H1 (cell line): ENCODE measurements around the gene SLC39A7. TPM values are rescaled to one million over a fixed set of nuclear protein-coding genes. Genes with fewer than 3 reads are reported as not detected.

Experiments
- CTCF ChIA-PET: fragments of 300-600 bp; sonication (Branson Sonifier 250); formaldehyde crosslinking; loops from one replicate; lab custom pipeline; 2021; ENCODE audit not compliant: partially characterized antibody; lab: Charles Lee
- POLR2A ChIA-PET: fragments of 300-600 bp; sonication (Branson Sonifier 250); formaldehyde crosslinking; loops from one replicate; lab custom pipeline; 2021; ENCODE audit warnings: inconsistent platforms; ENCODE audit not compliant: partially characterized antibody; lab: Charles Lee
- DNase-seq, 2 experiments: peaks; one replicate each; pipeline versions ENCODE4 v3.0.0 to v3.0.0-alpha.2; 2010 to 2022; ENCODE audit warnings: low spot score in 2 of 2, low read depth in 1 of 2, mixed read lengths in 1 of 2
- FAIRE-seq: peaks from 2 replicates; lab custom pipeline; 2011; peaks lifted over from hg19 to GRCh38; lab: Jason Lieb, UNC
- H2AFZ ChIP-seq: 2 replicates; pipeline ENCODE4 v1.8.1; 2012; ENCODE audit warnings: low read length, inconsistent platforms
- H2AK5ac ChIP-seq: 2 replicates; pipeline ENCODE4 v1.6.1; 2013; ENCODE audit warnings: low read depth, low read length
- H2BK120ac ChIP-seq: replicated peaks from 2 replicates; pipeline ENCODE3; 2013; ENCODE audit warnings: low read depth, low read length, inconsistent platforms
- H2BK12ac ChIP-seq: 2 replicates; pipeline ENCODE4 v1.6.1; 2013; ENCODE audit warnings: low read depth, low read length
- H2BK15ac ChIP-seq: 2 replicates; pipeline ENCODE4 v1.6.1; 2013; ENCODE audit warnings: low read length
- H2BK20ac ChIP-seq: 2 replicates; pipeline ENCODE4 v1.6.1; 2013; ENCODE audit warnings: low read length
- H2BK5ac ChIP-seq: 2 replicates; pipeline ENCODE4 v1.6.1; 2013; ENCODE audit warnings: low read depth, low read length
- H3K14ac ChIP-seq: 2 replicates; pipeline ENCODE4 v1.6.1; 2013; ENCODE audit warnings: inconsistent platforms; ENCODE audit not compliant: insufficient read length
- H3K18ac ChIP-seq: 2 replicates; pipeline ENCODE4 v1.6.1; 2013; ENCODE audit warnings: low read length; ENCODE audit errors: extremely low read depth
- H3K23ac ChIP-seq: 2 replicates; pipeline ENCODE4 v1.6.1; 2013; ENCODE audit warnings: inconsistent platforms; ENCODE audit not compliant: insufficient read length
- H3K23me2 ChIP-seq: 2 replicates; pipeline ENCODE4 v1.6.1; 2013; ENCODE audit warnings: low read depth, low read length
- H3K27ac ChIP-seq: 2 replicates; pipeline ENCODE4 v1.6.1; 2011; ENCODE audit warnings: low read depth, low read length, inconsistent platforms
- H3K27me3 ChIP-seq, 4 experiments: replicated peaks in 1 of 4; 1 replicate in 1 of 4; 2 replicates in 3 of 4; pipeline versions ENCODE4 v1.6.1 to v1.8.1; 2011 to 2013; ENCODE audit warnings: low read length in 3 of 4, mild to moderate bottlenecking in 3 of 4, inconsistent platforms in 2 of 4, mixed read lengths in 2 of 4, moderate library complexity in 1 of 4; ENCODE audit not compliant: control insufficient read depth in 3 of 4, insufficient read depth in 3 of 4; ENCODE audit errors: extremely low read depth in 1 of 4
- H3K36me3 ChIP-seq, 4 experiments: 2 replicates each; pipeline versions ENCODE4 v1.6.1 to v1.8.1; 2011 to 2013; ENCODE audit warnings: mild to moderate bottlenecking in 4 of 4, low read length in 3 of 4, moderate library complexity in 2 of 4, control low read depth in 1 of 4, inconsistent platforms in 1 of 4; ENCODE audit not compliant: insufficient read depth in 4 of 4, control insufficient read depth in 2 of 4
- H3K4ac ChIP-seq: replicated peaks from 2 replicates; pipeline ENCODE3; 2013; ENCODE audit warnings: low read length, low read depth, mixed read lengths, inconsistent platforms; ENCODE audit not compliant: insufficient read length
- H3K4me1 ChIP-seq, 4 experiments: replicated peaks in 1 of 4; 1 replicate in 1 of 4; 2 replicates in 3 of 4; pipeline versions ENCODE4 v1.6.1 to v1.8.1; 2011 to 2013; ENCODE audit warnings: low read length in 3 of 4, inconsistent platforms in 2 of 4, mixed read lengths in 1 of 4; ENCODE audit not compliant: insufficient read depth in 4 of 4, control insufficient read depth in 3 of 4
- H3K4me2 ChIP-seq, 2 experiments: 2 replicates each; pipeline versions ENCODE4 v1.6.1 to v1.8.1; 2011 to 2013; ENCODE audit warnings: low read depth in 2 of 2, low read length in 2 of 2, control low read depth in 1 of 2, inconsistent platforms in 1 of 2, mild to moderate bottlenecking in 1 of 2; ENCODE audit not compliant: insufficient read depth in 1 of 2
- H3K4me3 ChIP-seq, 4 experiments: fragments of 200-600, 300-600 bp in 1 of 4; sonication (generic), shearing (Covaris generic), sonication (Bioruptor Twin) in 1 of 4; 2 replicates each; pipeline versions ENCODE4 v1.5.1 to v1.8.1; 2011 to 2016; ENCODE audit warnings: low read length in 4 of 4, low read depth in 3 of 4, control low read depth in 2 of 4, inconsistent platforms in 2 of 4, mild to moderate bottlenecking in 2 of 4, mixed read lengths in 1 of 4, moderate library complexity in 1 of 4; ENCODE audit not compliant: insufficient read depth in 2 of 4; ENCODE audit errors: extremely low read depth in 1 of 4
- H3K56ac ChIP-seq: replicated peaks from 2 replicates; pipeline ENCODE3; 2013; ENCODE audit warnings: low read depth, mild to moderate bottlenecking, mixed read lengths, low read length, inconsistent platforms; ENCODE audit not compliant: insufficient read length
- H3K79me1 ChIP-seq: 2 replicates; pipeline ENCODE4 v1.6.1; 2013; ENCODE audit warnings: low read depth, low read length, control low read depth
- H3K79me2 ChIP-seq, 2 experiments: 2 replicates each; pipeline versions ENCODE4 v1.6.1 to v1.8.1; 2012 to 2013; ENCODE audit warnings: low read length in 2 of 2, mild to moderate bottlenecking in 2 of 2, inconsistent platforms in 1 of 2; ENCODE audit not compliant: insufficient read depth in 2 of 2, control insufficient read depth in 1 of 2
- H3K9ac ChIP-seq, 4 experiments: replicated peaks in 1 of 4; 1 replicate in 1 of 4; 2 replicates in 3 of 4; pipeline versions ENCODE4 v1.6.1 to v1.8.1; 2011 to 2013; ENCODE audit warnings: low read depth in 3 of 4, low read length in 3 of 4, control low read depth in 2 of 4, mild to moderate bottlenecking in 2 of 4, moderate library complexity in 2 of 4, inconsistent platforms in 1 of 4; ENCODE audit errors: extremely low read depth in 1 of 4
- H3K9me3 ChIP-seq, 2 experiments: 2 replicates each; pipeline versions ENCODE4 v1.6.1 to v1.8.1; 2012 to 2013; ENCODE audit warnings: mild to moderate bottlenecking in 2 of 2, moderate library complexity in 2 of 2, control low read depth in 1 of 2, inconsistent platforms in 1 of 2, low read depth in 1 of 2, low read length in 1 of 2, mixed read lengths in 1 of 2; ENCODE audit not compliant: insufficient read depth in 2 of 2
- H4K20me1 ChIP-seq, 2 experiments: replicated peaks in 1 of 2; 2 replicates each; pipeline versions ENCODE3 to v1.8.1; 2011 to 2013; ENCODE audit warnings: inconsistent platforms in 2 of 2, low read length in 2 of 2, mild to moderate bottlenecking in 1 of 2; ENCODE audit not compliant: insufficient read depth in 2 of 2, control insufficient read depth in 1 of 2
- H4K5ac ChIP-seq: 2 replicates; pipeline ENCODE4 v1.6.1; 2013; ENCODE audit warnings: low read length, low read depth, mixed read lengths, inconsistent platforms; ENCODE audit not compliant: insufficient read length
- H4K8ac ChIP-seq: 2 replicates; pipeline ENCODE4 v1.8.0; 2013; ENCODE audit warnings: mild to moderate bottlenecking, moderate library complexity, low read length, inconsistent platforms; ENCODE audit not compliant: insufficient read depth; ENCODE audit errors: extremely low read depth
- H4K91ac ChIP-seq: replicated peaks from 2 replicates; pipeline ENCODE3; 2013; ENCODE audit warnings: low read length, mixed read lengths, inconsistent platforms; ENCODE audit not compliant: insufficient read length
- JUND ChIP-seq: IDR thresholded peaks from 2 replicates; pipeline ENCODE4 v1.6.1; 2011; ENCODE audit warnings: mild to moderate bottlenecking, improper control_type of control experiment, low read length
- RAD21 ChIP-seq, 2 experiments: IDR thresholded peaks in 1 of 2; conservative IDR thresholded peaks in 1 of 2; 2 replicates each; pipeline ENCODE4 v1.6.1; 2011; ENCODE audit warnings: low read depth in 2 of 2, low read length in 2 of 2, improper control_type of control experiment in 1 of 2, inconsistent platforms in 1 of 2, mild to moderate bottlenecking in 1 of 2, moderate library complexity in 1 of 2
- SIN3A ChIP-seq, 2 experiments: IDR thresholded peaks in 1 of 2; conservative IDR thresholded peaks in 1 of 2; 2 replicates each; pipeline ENCODE4 v1.6.1; 2011 to 2012; ENCODE audit warnings: low read length in 2 of 2, improper control_type of control experiment in 1 of 2, low read depth in 1 of 2, mild to moderate bottlenecking in 1 of 2
- ZNF274 ChIP-seq: IDR thresholded peaks from 2 replicates; pipeline ENCODE4 v1.7.0; 2012; ENCODE audit warnings: low read length, borderline replicate concordance; ENCODE audit errors: extremely low read depth
- WGBS, 2 experiments: shearing (Covaris generic) in 1 of 2; methylation state at CpG; one replicate each; pipeline versions ENCODE4 v1.1.6 to v1.1.7; 2013 to 2015; ENCODE audit warnings: low lambda C conversion rate in 2 of 2, mixed read lengths in 2 of 2, inconsistent platforms in 1 of 2, low coverage in 1 of 2, missing lambda C conversion rate in 1 of 2; ENCODE audit not compliant: insufficient replicate concordance in 2 of 2, insufficient coverage in 1 of 2, insufficient read length in 1 of 2; ENCODE audit errors: extremely low coverage in 1 of 2, missing lambda C conversion rate in 1 of 2; 5-methylcytosine and 5-hydroxymethylcytosine counted together
- polyA plus RNA-seq, 7 experiments: library from polyadenylated mRNA; depleted of rRNA in 3 of 7; stranded (reverse) in 5 of 7; unstranded in 2 of 7; fragments of >200 nt in 5 of 7; fragments of 200-250 nt in 2 of 7; gene quantifications; 1 replicate in 5 of 7; 2 replicates in 1 of 7; 4 replicates in 1 of 7; pipeline versions ENCODE4 v1.2.1 to v1.2.3, GENCODE V29; 2011 to 2013; ENCODE audit warnings: missing spikeins in 2 of 7, mixed read lengths in 2 of 7
- total RNA-seq: library from RNA; stranded (reverse); fragmentation: NEBNext Ultra II Directional; extraction: Animal tissue kit (Norgen Biotek cat#: 25700); gene quantifications from 2 replicates; pipeline ENCODE4 v1.2.1, GENCODE V29; 2021
- TF ChIP-seq, protein P1 (sequence below), 3 experiments: IDR thresholded peaks; 1 replicate in 2 of 3; 2 replicates in 1 of 3; pipeline versions ENCODE4 v1.5.1 to v1.6.1; 2011; ENCODE audit warnings: low read length in 3 of 3, mild to moderate bottlenecking in 3 of 3, inconsistent platforms in 2 of 3, low read depth in 1 of 3, moderate library complexity in 1 of 3; ENCODE audit not compliant: insufficient read depth in 1 of 3; ENCODE audit errors: control extremely low read depth in 1 of 3

Gene SLC39A7
- total and polyA plus RNA-seq, 2 of the 8 experiments (the other 6 are each of a cell fraction or from before 2014, with no cell fraction given): 63.3 to 123 TPM

DNA sequence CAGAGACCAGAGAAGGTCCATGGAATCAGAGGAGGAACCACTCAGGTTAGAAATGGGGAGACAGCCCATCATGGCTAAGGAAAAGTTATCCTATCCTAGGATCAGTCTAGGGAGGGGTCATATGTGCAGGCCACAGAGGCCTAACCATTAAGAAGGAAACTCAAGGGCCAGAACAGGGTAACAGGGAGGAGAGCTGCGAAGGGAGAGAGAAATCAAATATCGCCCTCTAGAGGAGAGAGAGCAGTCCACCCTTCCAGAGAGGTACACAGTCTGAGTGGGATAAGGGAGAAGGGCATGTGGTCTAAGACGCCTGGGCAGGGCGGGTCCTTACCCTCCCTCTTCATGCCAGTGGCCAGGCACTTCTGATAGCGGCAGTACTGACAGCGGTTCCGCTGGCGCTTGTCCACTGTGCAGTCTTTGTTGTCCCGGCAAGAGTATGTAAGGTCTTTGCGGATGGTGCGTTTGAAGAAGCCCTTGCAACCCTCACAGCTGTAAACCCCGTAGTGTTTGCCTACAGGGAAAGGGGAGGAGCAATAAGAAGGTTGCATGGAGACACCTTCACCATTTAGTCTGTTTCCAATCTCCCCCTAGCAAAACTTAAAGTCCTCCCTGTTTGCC is 3.1 kb upstream of the SLC39A7 start:
- Histone ChIP-seq H3K9ac (no peak overlapping the region), H4K20me1 (peaks cover 0 to 13% of the 10 kb centered on the region in 2 experiments), H3K18ac (no peak overlapping the region), H2AK5ac (no peak overlapping the region), H2BK120ac (no peak overlapping the region), H3K4me3 (no peak overlapping the region), H2BK15ac (no peak overlapping the region), H3K4ac (no peak overlapping the region), H3K4me1 (peaks cover 5 to 18% (median 9%) of the 10 kb centered on the region in 4 experiments), H4K5ac (no peak overlapping the region), H3K4me2 (peak overlapping the region in 1 of 2 experiments; percentile 12; a peak in 2 of 4 replicates), H3K79me2 (peaks cover 3 to 20% of the 10 kb centered on the region in 2 experiments; a peak in 3 of 4 replicates), H3K23me2 (peaks cover 16% of the 10 kb centered on the region), H2BK5ac (no peak overlapping the region), H3K79me1 (peaks cover 10% of the 10 kb centered on the region; the same call in 1 of the 2 replicates), H3K27ac (no peak overlapping the region), H3K27me3 (peaks cover 0 to 4% (median 0%) of the 10 kb centered on the region in 4 experiments; a peak in 3 of 7 replicates), H3K56ac (no peak overlapping the region), H4K8ac (no peak overlapping the region), H2BK20ac (no peak overlapping the region), H2AFZ (no peak overlapping the region), H3K36me3 (peaks cover 4 to 18% (median 14%) of the 10 kb centered on the region in 4 experiments), H2BK12ac (no peak overlapping the region), H3K14ac (no peak overlapping the region), H4K91ac (no peak overlapping the region), H3K23ac (no peak overlapping the region), H3K9me3 (no peaks in the 10 kb centered on the region)
- DNase-seq (peak in 1 of 2 experiments; percentile 70), FAIRE-seq (no peak)
- CTCF ChIA-PET: interaction anchor here (0.6 to 3.5 kb wide), 37 partner anchors 8 to 287 kb away, joined by 3 to 30 read pairs (median 5); partner anchors contain the start of gene RING1
- POLR2A ChIA-PET: interaction anchor here (0.7 to 2.6 kb wide), 12 partner anchors 8 to 226 kb away, joined by 3 to 10 read pairs (median 4); partner anchors contain the start of genes B3GALT4, RING1, RPS18 and VPS52
- 41% methylated on average over 12 of the region's 12 CpGs; no CpG with 5 or more reads in 1 of the 2 experiments for whole genome bisulfite sequencing, 2 experiments
- TF ChIP-seq SIN3A (conservative IDR thresholded peaks at IDR 0.05 in 1 of 2, IDR thresholded peaks at IDR 0.05 in 1 of 2; ENCODE audit: low read depth in 1 of 2, low read length in 2 of 2): peak in 1 of 2 experiments; percentile 85; a peak in 2 of 4 replicates
- TF ChIP-seq RAD21 (IDR thresholded peaks at IDR 0.05 in 1 of 2, conservative IDR thresholded peaks at IDR 0.05 in 1 of 2; ENCODE audit: low read depth in 2 of 2, low read length in 2 of 2): peak; percentile 67 to 73
- TF ChIP-seq JUND: no peak
- TF ChIP-seq, protein P1, sequence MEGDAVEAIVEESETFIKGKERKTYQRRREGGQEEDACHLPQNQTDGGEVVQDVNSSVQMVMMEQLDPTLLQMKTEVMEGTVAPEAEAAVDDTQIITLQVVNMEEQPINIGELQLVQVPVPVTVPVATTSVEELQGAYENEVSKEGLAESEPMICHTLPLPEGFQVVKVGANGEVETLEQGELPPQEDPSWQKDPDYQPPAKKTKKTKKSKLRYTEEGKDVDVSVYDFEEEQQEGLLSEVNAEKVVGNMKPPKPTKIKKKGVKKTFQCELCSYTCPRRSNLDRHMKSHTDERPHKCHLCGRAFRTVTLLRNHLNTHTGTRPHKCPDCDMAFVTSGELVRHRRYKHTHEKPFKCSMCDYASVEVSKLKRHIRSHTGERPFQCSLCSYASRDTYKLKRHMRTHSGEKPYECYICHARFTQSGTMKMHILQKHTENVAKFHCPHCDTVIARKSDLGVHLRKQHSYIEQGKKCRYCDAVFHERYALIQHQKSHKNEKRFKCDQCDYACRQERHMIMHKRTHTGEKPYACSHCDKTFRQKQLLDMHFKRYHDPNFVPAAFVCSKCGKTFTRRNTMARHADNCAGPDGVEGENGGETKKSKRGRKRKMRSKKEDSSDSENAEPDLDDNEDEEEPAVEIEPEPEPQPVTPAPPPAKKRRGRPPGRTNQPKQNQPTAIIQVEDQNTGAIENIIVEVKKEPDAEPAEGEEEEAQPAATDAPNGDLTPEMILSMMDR (IDR thresholded peaks at IDR 0.05; ENCODE audit: control extremely low read depth in 1 of 3, insufficient read depth in 1 of 3, low read depth in 1 of 3, low read length in 3 of 3): peak in 2 of 3 experiments; percentile 77 to 91; a peak in 3 of 4 replicates
- TF ChIP-seq ZNF274: no peak
